ENCODE results near the gene POLR2B.

Gene POLR2B

GRCh38 chr4:56941403-56941802 lies 37.3 kb upstream of the POLR2B start:
- TF ChIP-seq CTCF (IDR thresholded peaks at IDR 0.05; ENCODE audit: control insufficient read depth, insufficient read depth, low read depth, low read length, missing control alignments) = no peak
- no peak for DNase-seq (ENCODE audit: low read depth)
- no peak overlapping the region for H3K4me3 ChIP-seq (ENCODE audit: control insufficient read depth, low read depth, low read length)

GRCh38 chr4:56953680-56954520 lies 24.8 kb upstream of the POLR2B start:
- TF ChIP-seq CTCF (IDR thresholded peaks at IDR 0.05; ENCODE audit: control insufficient read depth, insufficient read depth, low read depth, low read length, missing control alignments) = no peak
- DNase-seq (ENCODE audit: low read depth) = no peak
- no peak overlapping the region for H3K4me3 ChIP-seq (ENCODE audit: control insufficient read depth, low read depth, low read length)

GRCh38 chr4:56958111-56958517 lies 20.6 kb upstream of the POLR2B start:
- H3K4me3 ChIP-seq (ENCODE audit: control insufficient read depth, low read depth, low read length) = no peak overlapping the region; the same call in 1 of the 2 replicates
- TF ChIP-seq CTCF (IDR thresholded peaks at IDR 0.05; ENCODE audit: control insufficient read depth, insufficient read depth, low read depth, low read length, missing control alignments) = no peak
- peak; percentile 94 for DNase-seq (ENCODE audit: low read depth)

- DNase-seq (ENCODE audit: low read depth) = no peak
- no peak overlapping the region for H3K4me3 ChIP-seq (ENCODE audit: control insufficient read depth, low read depth, low read length)
- TF ChIP-seq CTCF (IDR thresholded peaks at IDR 0.05; ENCODE audit: control insufficient read depth, insufficient read depth, low read depth, low read length, missing control alignments) = no peak
Observed at GRCh38 chr4:56959100-56959499, 19.6 kb upstream of the POLR2B start.

- H3K4me3 ChIP-seq (ENCODE audit: control insufficient read depth, low read depth, low read length) = no peak overlapping the region
- no peak for DNase-seq (ENCODE audit: low read depth)
- TF ChIP-seq CTCF (IDR thresholded peaks at IDR 0.05; ENCODE audit: control insufficient read depth, insufficient read depth, low read depth, low read length, missing control alignments) = no peak
Observed at GRCh38 chr4:56961107-56961500, 17.6 kb upstream of the POLR2B start.

GRCh38 chr4:56971383-56971782 lies 7.3 kb upstream of the POLR2B start:
- TF ChIP-seq CTCF (IDR thresholded peaks at IDR 0.05; ENCODE audit: control insufficient read depth, insufficient read depth, low read depth, low read length, missing control alignments) = no peak
- no peak for DNase-seq (ENCODE audit: low read depth)
- H3K4me3 ChIP-seq (ENCODE audit: control insufficient read depth, low read depth, low read length) = no peak overlapping the region
